Measurements from ENCODE around the gene ST14.

- no peak for TF ChIP-seq POLR2A (IDR thresholded peaks at IDR 0.05)
- TF ChIP-seq, protein P1, sequence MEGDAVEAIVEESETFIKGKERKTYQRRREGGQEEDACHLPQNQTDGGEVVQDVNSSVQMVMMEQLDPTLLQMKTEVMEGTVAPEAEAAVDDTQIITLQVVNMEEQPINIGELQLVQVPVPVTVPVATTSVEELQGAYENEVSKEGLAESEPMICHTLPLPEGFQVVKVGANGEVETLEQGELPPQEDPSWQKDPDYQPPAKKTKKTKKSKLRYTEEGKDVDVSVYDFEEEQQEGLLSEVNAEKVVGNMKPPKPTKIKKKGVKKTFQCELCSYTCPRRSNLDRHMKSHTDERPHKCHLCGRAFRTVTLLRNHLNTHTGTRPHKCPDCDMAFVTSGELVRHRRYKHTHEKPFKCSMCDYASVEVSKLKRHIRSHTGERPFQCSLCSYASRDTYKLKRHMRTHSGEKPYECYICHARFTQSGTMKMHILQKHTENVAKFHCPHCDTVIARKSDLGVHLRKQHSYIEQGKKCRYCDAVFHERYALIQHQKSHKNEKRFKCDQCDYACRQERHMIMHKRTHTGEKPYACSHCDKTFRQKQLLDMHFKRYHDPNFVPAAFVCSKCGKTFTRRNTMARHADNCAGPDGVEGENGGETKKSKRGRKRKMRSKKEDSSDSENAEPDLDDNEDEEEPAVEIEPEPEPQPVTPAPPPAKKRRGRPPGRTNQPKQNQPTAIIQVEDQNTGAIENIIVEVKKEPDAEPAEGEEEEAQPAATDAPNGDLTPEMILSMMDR (IDR thresholded peaks at IDR 0.05) = no peak
These were observed 15.1 kb downstream of the ST14 start for GRCh38 chr11:130174642-130175041.

All from heart left ventricle (tissue), 13 donors.